HepG2 (cell line): Measurements from ENCODE around the gene LUC7L2. TPM values are rescaled to one million over a fixed set of nuclear protein-coding genes. Genes with fewer than 3 reads are reported as not detected.

ENCODE experiments used
- ATAC-seq: fragments of 200-7000 bp; cut with Tn5 transposase; 3 replicates; pipeline ENCODE4 v1.9.1; 2020; ENCODE audit warnings: mild to moderate bottlenecking, moderate library complexity
- BruUV-seq: library from RNA; stranded (reverse); fragments of 400-500 nt; replicated peaks from 2 replicates; lab custom pipeline; 2021; lab: Mats Ljungman, UMichigan
- CTCF ChIA-PET: fragments of 300-600 bp; formaldehyde crosslinking; extraction: SDS; loops from one replicate; lab custom pipeline; 2021; ENCODE audit warnings: low total read pairs, inconsistent platforms, low intra/inter-chr PET ratio; lab: Yijun Ruan, JAX
- POLR2A ChIA-PET: fragments of 350-600 bp; sonication (Branson Sonifier 250); formaldehyde crosslinking; loops from one replicate; lab custom pipeline; 2020; ENCODE audit warnings: antibody characterized with exemption, inconsistent platforms; lab: Yijun Ruan, JAX
- DNase-seq: peaks from one replicate; pipeline ENCODE4 v3.0.0-alpha.2; 2015; ENCODE audit warnings: low spot score
- FAIRE-seq: peaks from 3 replicates; lab custom pipeline; 2011; peaks lifted over from hg19 to GRCh38; lab: Jason Lieb, UNC
- H2AFZ ChIP-seq: one replicate; pipeline ENCODE4 v1.6.1; 2011; ENCODE audit warnings: low read length, inconsistent platforms
- H3K27ac ChIP-seq: fragments of 300-600 bp; 3 replicates; pipeline ENCODE4 v1.8.0; 2011; ENCODE audit warnings: mixed run types, mild to moderate bottlenecking, mixed read lengths, low read length, inconsistent platforms; ENCODE audit not compliant: insufficient read depth; ENCODE audit errors: extremely low read length
- H3K27me3 ChIP-seq, 2 experiments: fragments of 200-600 bp in 1 of 2; 2 replicates in 1 of 2; 3 replicates in 1 of 2; pipeline versions ENCODE4 v1.6.0 to v1.8.0; 2011; ENCODE audit warnings: low read length in 2 of 2, mild to moderate bottlenecking in 2 of 2, moderate library complexity in 2 of 2, inconsistent platforms in 1 of 2; ENCODE audit not compliant: insufficient read depth in 2 of 2, control insufficient read depth in 1 of 2
- H3K36me3 ChIP-seq, 2 experiments: fragments of 200-600 bp in 1 of 2; replicated peaks in 1 of 2; 2 replicates in 1 of 2; 3 replicates in 1 of 2; pipeline versions ENCODE4 v1.5.1 to v1.8.0; 2011; ENCODE audit warnings: low read length in 2 of 2, inconsistent platforms in 1 of 2; ENCODE audit not compliant: insufficient read depth in 2 of 2, control insufficient read depth in 1 of 2
- H3K4me1 ChIP-seq: 2 replicates; pipeline ENCODE4 v1.5.1; 2012; ENCODE audit warnings: low read length, inconsistent platforms; ENCODE audit not compliant: insufficient read depth
- H3K4me2 ChIP-seq: 2 replicates; pipeline ENCODE4 v1.6.0; 2011; ENCODE audit warnings: low read depth, low read length, inconsistent platforms
- H3K4me3 ChIP-seq, 3 experiments: fragments of 200-600 bp in 1 of 3; sonication (generic), shearing (Covaris generic) in 1 of 3; replicated peaks in 1 of 3; 2 replicates each; pipeline ENCODE4 v1.5.1; 2011 to 2016; ENCODE audit warnings: low read length in 3 of 3, inconsistent platforms in 2 of 3, low read depth in 2 of 3, mild to moderate bottlenecking in 2 of 3, control low read depth in 1 of 3, mixed read lengths in 1 of 3; ENCODE audit not compliant: insufficient read depth in 1 of 3
- H3K79me2 ChIP-seq: one replicate; pipeline ENCODE4 v1.6.1; 2011; ENCODE audit warnings: low read length, inconsistent platforms; ENCODE audit not compliant: insufficient read depth
- H3K9ac ChIP-seq: 2 replicates; pipeline ENCODE4 v1.6.0; 2011; ENCODE audit warnings: mild to moderate bottlenecking, low read depth, low read length, inconsistent platforms; ENCODE audit not compliant: insufficient read depth
- H3K9me3 ChIP-seq: 2 replicates; pipeline ENCODE4 v1.5.1; 2012; ENCODE audit warnings: mild to moderate bottlenecking, low read length
- H4K20me1 ChIP-seq: 2 replicates; pipeline ENCODE4 v1.6.0; 2011; ENCODE audit warnings: inconsistent platforms, mild to moderate bottlenecking, low read length, moderate library complexity; ENCODE audit not compliant: insufficient read depth
- ATF7 ChIP-seq, 2 experiments: fragments of 450-650 bp in 1 of 2; sonication (generic) in 1 of 2; formaldehyde crosslinking in 1 of 2; IDR thresholded peaks; 2 replicates each; pipeline versions ENCODE4 v1.4.0 to v1.6.1; 2016 to 2020; ENCODE audit warnings: antibody characterized with exemption in 1 of 2, mild to moderate bottlenecking in 1 of 2, missing genetic modification reagents in 1 of 2
- CHCHD3 ChIP-seq: sonication (generic); formaldehyde crosslinking; IDR thresholded peaks from 2 replicates; pipeline ENCODE4 v1.8.0; 2022; ENCODE audit warnings: mild to moderate bottlenecking, missing genetic modification reagents, moderate library complexity
- ZFP37 ChIP-seq: sonication (generic); formaldehyde crosslinking; IDR thresholded peaks from 2 replicates; pipeline ENCODE4 v1.4.0; 2020; ENCODE audit warnings: missing genetic modification reagents, borderline replicate concordance
- ZNF205 ChIP-seq: IDR thresholded peaks from 2 replicates; pipeline ENCODE4 v1.6.1; 2018; ENCODE audit warnings: missing biosample characterization, missing genetic modification reagents
- ZNF564 ChIP-seq: sonication (generic); formaldehyde crosslinking; IDR thresholded peaks from 2 replicates; pipeline ENCODE4 v1.8.1; 2023; ENCODE audit warnings: mild to moderate bottlenecking, missing genetic modification reagents
- ZNF782 ChIP-seq: sonication (generic); formaldehyde crosslinking; IDR thresholded peaks from 2 replicates; pipeline ENCODE4 v1.4.0; 2020; ENCODE audit warnings: missing genetic modification reagents, mild to moderate bottlenecking, borderline replicate concordance
- WGBS: methylation state at CpG from one replicate; pipeline ENCODE4 v1.1.6; 2017; ENCODE audit warnings: low lambda C conversion rate; 5-methylcytosine and 5-hydroxymethylcytosine counted together
- in situ Hi-C: cut with HindIII; loops from 2 replicates; pipeline ENCODE4 v1.10.0; 2017; ENCODE audit warnings: low pct_unique_long_range_greater_than_20kb; ENCODE audit not compliant: extremely low pct_ligation_motif_present
- intact Hi-C: fragments of 100-400 bp; cut with micrococcal nuclease; formaldehyde crosslinking; loops from one replicate; pipeline ENCODE4 v1.10.0; 2022; ENCODE audit not compliant: unreplicated experiment
- polyA plus RNA-seq, 8 experiments: library from polyadenylated mRNA; depleted of rRNA in 3 of 8; stranded (reverse) in 7 of 8; unstranded in 1 of 8; fragments of >200 nt; fragmentation: Illumina TruSeq in 4 of 8; extraction: Trizol in 4 of 8; gene quantifications; 2 replicates each; pipeline versions ENCODE4 v1.2.1 to v1.2.3, GENCODE V29; 2011 to 2016; ENCODE audit warnings: low read depth in 4 of 8, missing spikeins in 1 of 8, mixed read lengths in 1 of 8; ENCODE audit not compliant: insufficient read depth in 1 of 8
- total RNA-seq, 5 experiments: library from RNA; depleted of rRNA; stranded (reverse); fragments of >200 nt; fragmentation: Illumina TruSeq; extraction: Trizol; gene quantifications; 2 replicates each; pipeline ENCODE4 v1.2.3, GENCODE V29; 2016; ENCODE audit warnings: low read depth in 1 of 5
- TF ChIP-seq, protein P1 (sequence below): IDR thresholded peaks from 2 replicates; pipeline ENCODE4 v1.6.1; 2012; ENCODE audit warnings: inconsistent platforms
- TF ChIP-seq, protein P2 (sequence below): sonication (generic); formaldehyde crosslinking; IDR thresholded peaks from 2 replicates; pipeline ENCODE4 v1.5.1; 2020; ENCODE audit warnings: mild to moderate bottlenecking, missing genetic modification reagents, moderate library complexity
- TF ChIP-seq, protein P3 (sequence below): sonication (generic); formaldehyde crosslinking; IDR thresholded peaks from 2 replicates; pipeline ENCODE4 v1.5.0; 2020; ENCODE audit warnings: mild to moderate bottlenecking, missing genetic modification reagents, moderate library complexity
- TF ChIP-seq, protein P4 (sequence below): IDR thresholded peaks from 2 replicates; pipeline ENCODE4 v1.6.1; 2016; ENCODE audit warnings: control low read depth

The LUC7L2 gene
- total and polyA plus RNA-seq, 2 of the 13 experiments (the other 11 are each of a cell fraction or from before 2014, with no cell fraction given) = 17.9 to 50.7 TPM

DNA sequence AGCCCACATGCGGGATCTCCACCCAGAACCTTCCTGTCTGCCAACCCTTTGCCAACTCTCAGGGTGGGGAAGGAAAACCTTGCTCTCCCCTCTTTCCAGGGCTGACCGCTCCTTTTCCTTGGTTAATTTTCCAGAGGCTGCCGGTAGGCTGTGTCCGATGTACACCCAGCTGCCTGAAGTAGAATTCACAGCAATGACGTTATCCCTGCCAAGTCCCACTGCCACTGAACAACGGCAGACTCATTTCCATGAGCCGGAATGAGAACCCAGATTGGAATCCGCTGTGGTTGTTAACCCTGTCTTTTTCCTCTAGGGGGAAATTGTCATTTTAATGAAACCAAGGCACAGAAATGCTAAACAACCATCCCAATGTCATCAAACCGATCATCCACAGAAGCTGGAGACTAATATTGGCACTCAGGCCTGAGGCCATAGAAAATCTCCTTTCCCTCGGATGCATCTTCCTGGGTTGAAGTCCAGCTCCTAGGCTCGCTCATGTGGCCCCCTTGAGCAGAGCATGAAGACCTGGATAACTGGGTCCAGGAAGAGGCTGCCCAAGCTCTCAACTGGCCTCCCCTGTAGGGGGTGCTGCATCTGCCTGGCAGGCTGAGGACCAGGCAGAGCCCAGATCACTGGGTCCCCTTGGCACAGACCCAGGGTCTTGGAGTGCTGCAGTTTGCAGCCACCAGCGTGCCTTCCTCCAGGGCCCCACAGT, 93.4 kb downstream of the LUC7L2 start:
- peak; percentile 44 for ATAC-seq
- no peak for FAIRE-seq
- H3K4me1 ChIP-seq = peaks cover 10% of the 10 kb centered on the region
- no peaks in the 10 kb centered on the region for H3K9me3 ChIP-seq
- peak overlapping the region in 1 of 3 experiments; percentile 50; a peak in 1 of 6 replicates for H3K4me3 ChIP-seq
- no peak overlapping the region for H2AFZ ChIP-seq
- H3K4me2 ChIP-seq = peak overlapping the region; percentile 40
- ChIA-PET CTCF (no interaction called here), POLR2A (no interaction called here)
- no peak for DNase-seq
- BruUV-seq = no TSS peak
- TF ChIP-seq ZNF564 (CRISPR knock-in tag) (no peak), ATF7 (IDR thresholded peaks at IDR 0.05) (0 out of 2 replicates have a peak, but pooled peaks have one; percentile 9), ATF7 (CRISPR knock-in tag; IDR thresholded peaks at IDR 0.05) (no peak), ZFP37 (CRISPR knock-in tag) (no peak), ZNF782 (CRISPR knock-in tag) (no peak), ZNF205 (no peak), CHCHD3 (CRISPR knock-in tag) (no peak)
- TF ChIP-seq, protein P1, sequence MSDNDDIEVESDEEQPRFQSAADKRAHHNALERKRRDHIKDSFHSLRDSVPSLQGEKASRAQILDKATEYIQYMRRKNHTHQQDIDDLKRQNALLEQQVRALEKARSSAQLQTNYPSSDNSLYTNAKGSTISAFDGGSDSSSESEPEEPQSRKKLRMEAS = no peak
- TF ChIP-seq, protein P2, sequence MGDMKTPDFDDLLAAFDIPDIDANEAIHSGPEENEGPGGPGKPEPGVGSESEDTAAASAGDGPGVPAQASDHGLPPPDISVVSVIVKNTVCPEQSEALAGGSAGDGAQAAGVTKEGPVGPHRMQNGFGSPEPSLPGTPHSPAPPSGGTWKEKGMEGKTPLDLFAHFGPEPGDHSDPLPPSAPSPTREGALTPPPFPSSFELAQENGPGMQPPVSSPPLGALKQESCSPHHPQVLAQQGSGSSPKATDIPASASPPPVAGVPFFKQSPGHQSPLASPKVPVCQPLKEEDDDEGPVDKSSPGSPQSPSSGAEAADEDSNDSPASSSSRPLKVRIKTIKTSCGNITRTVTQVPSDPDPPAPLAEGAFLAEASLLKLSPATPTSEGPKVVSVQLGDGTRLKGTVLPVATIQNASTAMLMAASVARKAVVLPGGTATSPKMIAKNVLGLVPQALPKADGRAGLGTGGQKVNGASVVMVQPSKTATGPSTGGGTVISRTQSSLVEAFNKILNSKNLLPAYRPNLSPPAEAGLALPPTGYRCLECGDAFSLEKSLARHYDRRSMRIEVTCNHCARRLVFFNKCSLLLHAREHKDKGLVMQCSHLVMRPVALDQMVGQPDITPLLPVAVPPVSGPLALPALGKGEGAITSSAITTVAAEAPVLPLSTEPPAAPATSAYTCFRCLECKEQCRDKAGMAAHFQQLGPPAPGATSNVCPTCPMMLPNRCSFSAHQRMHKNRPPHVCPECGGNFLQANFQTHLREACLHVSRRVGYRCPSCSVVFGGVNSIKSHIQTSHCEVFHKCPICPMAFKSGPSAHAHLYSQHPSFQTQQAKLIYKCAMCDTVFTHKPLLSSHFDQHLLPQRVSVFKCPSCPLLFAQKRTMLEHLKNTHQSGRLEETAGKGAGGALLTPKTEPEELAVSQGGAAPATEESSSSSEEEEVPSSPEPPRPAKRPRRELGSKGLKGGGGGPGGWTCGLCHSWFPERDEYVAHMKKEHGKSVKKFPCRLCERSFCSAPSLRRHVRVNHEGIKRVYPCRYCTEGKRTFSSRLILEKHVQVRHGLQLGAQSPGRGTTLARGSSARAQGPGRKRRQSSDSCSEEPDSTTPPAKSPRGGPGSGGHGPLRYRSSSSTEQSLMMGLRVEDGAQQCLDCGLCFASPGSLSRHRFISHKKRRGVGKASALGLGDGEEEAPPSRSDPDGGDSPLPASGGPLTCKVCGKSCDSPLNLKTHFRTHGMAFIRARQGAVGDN = peak; percentile 11; the same call in 1 of the 2 replicates
- TF ChIP-seq, protein P3, sequence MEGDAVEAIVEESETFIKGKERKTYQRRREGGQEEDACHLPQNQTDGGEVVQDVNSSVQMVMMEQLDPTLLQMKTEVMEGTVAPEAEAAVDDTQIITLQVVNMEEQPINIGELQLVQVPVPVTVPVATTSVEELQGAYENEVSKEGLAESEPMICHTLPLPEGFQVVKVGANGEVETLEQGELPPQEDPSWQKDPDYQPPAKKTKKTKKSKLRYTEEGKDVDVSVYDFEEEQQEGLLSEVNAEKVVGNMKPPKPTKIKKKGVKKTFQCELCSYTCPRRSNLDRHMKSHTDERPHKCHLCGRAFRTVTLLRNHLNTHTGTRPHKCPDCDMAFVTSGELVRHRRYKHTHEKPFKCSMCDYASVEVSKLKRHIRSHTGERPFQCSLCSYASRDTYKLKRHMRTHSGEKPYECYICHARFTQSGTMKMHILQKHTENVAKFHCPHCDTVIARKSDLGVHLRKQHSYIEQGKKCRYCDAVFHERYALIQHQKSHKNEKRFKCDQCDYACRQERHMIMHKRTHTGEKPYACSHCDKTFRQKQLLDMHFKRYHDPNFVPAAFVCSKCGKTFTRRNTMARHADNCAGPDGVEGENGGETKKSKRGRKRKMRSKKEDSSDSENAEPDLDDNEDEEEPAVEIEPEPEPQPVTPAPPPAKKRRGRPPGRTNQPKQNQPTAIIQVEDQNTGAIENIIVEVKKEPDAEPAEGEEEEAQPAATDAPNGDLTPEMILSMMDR = peak; percentile 34
- TF ChIP-seq, protein P4, sequence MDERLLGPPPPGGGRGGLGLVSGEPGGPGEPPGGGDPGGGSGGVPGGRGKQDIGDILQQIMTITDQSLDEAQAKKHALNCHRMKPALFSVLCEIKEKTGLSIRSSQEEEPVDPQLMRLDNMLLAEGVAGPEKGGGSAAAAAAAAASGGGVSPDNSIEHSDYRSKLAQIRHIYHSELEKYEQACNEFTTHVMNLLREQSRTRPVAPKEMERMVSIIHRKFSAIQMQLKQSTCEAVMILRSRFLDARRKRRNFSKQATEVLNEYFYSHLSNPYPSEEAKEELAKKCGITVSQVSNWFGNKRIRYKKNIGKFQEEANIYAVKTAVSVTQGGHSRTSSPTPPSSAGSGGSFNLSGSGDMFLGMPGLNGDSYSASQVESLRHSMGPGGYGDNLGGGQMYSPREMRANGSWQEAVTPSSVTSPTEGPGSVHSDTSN (CRISPR knock-in tag) = no peak
- in situ Hi-C loops = no loop called here
- H3K27ac ChIP-seq = no peak overlapping the region
- H3K36me3 ChIP-seq = no peaks in the 10 kb centered on the region
- intact Hi-C loops = no loop called here
- H4K20me1 ChIP-seq = no peaks in the 10 kb centered on the region
- no peak overlapping the region for H3K9ac ChIP-seq
- H3K79me2 ChIP-seq = no peaks in the 10 kb centered on the region
- H3K27me3 ChIP-seq = peaks cover 2 to 6% of the 10 kb centered on the region in 2 experiments; a peak in 2 of 5 replicates
- 59% methylated on average over 11 of the region's 12 CpGs for WGBS
